Right lobe of liver (tissue), 4 donors: Measurements from ENCODE around the gene PTEN.

ENCODE experiments used
- CTCF ChIP-seq, 4 donors: fragments of 200-600 bp in 3 of 4; fragments of 450-650 bp in 1 of 4; IDR thresholded peaks; one replicate each; pipeline versions ENCODE4 v1.5.1 to v1.8.0; 2016 to 2022; ENCODE audit warnings: antibody characterized with exemption in 4 of 4, mild to moderate bottlenecking in 2 of 4
- POLR2A ChIP-seq: fragments of 450-650 bp; IDR thresholded peaks from one replicate; pipeline ENCODE4 v1.6.1; 2017; ENCODE audit warnings: antibody characterized with exemption, mild to moderate bottlenecking
- donor health status: DM: no; HTN: no; CAD: no.
- donor health status: DM: no; HTN: no; CAD: no.
- donor health status: DM: no; HTN: yes; CAD: no.

GRCh38 chr10:87865241-87865881 lies 1.9 kb downstream of the PTEN start:
- TF ChIP-seq CTCF (IDR thresholded peaks at IDR 0.05) = no peak
- TF ChIP-seq POLR2A = no peak
